NCI-H2196 treated with DMSO at 0.1 percent for 48 hours (cell line): ENCODE measurements around the gene TTC39C.
"Not testable (repeated sequence)": the region's sequence is repeated elsewhere in the genome, so short reads cannot be mapped to it uniquely, and the experiment has no call there.

Source experiments
- DNase-seq: peaks from one replicate; lab custom pipeline; 2025; ENCODE audit not compliant: unreplicated experiment; lab: John Stamatoyannopoulos, UW

TTC39C gene

DNA sequence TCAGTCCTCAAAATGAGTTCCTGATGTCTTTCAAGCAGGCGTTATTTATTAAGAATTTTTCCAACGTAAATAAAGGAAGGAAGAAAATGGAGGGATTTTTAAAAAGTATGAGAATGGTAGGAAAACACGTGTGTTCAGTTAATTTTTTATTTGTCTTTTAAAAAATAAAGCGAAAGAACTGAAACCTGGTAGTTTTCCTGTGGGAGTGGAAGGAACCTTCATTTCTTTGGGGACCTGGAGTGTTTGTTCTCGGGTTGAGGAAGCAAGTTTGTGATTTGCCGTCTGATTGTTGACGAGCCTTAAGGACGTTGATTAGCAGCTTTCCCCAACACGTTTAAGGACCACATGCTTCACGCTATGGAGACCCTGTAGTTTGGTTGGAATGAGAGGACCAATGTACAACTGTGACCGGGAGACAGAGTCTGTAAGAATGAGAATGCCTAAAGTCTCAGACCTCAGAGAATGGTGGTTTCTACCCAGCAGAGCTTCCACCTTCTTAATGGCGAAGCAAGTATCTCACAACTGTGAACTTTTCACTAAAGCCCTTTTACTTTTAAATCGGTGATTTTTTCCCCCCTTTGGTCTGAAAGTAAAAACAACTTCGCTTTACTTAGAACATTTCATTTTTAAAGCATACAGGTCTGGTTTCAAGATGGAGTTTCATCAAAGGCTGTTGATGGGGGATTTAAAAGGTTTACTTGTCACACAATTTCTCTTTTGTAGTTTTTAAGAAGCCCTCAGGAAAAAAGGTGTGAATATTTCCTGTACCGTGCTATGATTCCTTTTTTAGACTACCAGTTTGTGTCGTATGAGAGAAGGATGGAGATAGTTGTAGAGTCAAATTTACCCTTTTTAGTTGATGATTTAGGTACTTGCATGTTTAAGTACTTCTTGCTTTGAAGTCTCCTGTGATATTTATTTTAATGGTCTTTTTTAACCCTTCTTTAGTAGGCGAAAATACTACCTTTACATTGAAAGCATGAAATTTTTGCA, 1.4 kb downstream of the TTC39C start:
- no peak for DNase-seq

GRCh38 chr18:24016643-24017042, 2.1 kb downstream of the TTC39C start:
- no peak for DNase-seq

- no peak for DNase-seq
These were observed 3.8 kb downstream of the TTC39C start for GRCh38 chr18:24018299-24018886.

GRCh38 chr18:24019641-24020331, 5.2 kb downstream of the TTC39C start:
- DNase-seq: no peak

DNA sequence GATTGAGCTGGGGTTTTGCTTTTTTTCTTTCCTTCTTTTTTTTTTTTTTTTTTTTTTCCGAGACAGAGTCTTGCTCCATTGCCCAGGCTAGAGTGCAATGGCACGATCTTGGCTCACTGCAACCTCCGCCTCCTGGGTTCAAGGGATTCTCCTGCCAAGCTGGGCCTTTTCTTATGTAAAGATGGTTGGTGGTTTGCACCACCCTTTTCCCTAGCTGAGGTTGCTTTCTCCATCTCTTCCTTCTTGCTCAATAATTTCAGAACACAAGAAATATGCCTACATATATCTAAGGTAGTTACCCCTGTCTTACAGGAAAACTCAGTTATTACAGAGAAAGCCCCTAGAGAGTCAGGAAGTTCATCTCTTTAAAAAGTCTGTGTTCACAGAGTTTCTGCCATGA, 7.0 kb downstream of the TTC39C start:
- no peak for DNase-seq

DNA sequence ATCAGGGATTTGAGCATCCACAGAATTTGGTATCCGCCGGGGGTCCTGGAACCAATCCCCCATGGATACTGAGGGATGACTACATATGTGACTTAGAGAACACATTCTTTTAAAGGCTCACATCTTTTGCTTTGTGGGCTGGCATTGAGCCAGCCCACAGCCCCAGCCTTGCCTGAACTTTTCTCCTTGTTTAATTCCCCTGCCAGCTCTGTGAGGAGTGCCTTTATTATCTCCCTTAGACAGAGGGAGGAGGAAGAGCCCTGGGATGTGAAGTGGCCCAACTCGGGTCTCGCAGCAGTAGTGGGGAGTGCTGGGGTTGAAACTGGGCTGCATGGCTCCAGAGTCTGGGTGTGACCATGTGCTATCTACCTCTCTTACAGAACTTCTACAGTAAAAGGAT, 7.6 kb downstream of the TTC39C start:
- no peak for DNase-seq

DNA sequence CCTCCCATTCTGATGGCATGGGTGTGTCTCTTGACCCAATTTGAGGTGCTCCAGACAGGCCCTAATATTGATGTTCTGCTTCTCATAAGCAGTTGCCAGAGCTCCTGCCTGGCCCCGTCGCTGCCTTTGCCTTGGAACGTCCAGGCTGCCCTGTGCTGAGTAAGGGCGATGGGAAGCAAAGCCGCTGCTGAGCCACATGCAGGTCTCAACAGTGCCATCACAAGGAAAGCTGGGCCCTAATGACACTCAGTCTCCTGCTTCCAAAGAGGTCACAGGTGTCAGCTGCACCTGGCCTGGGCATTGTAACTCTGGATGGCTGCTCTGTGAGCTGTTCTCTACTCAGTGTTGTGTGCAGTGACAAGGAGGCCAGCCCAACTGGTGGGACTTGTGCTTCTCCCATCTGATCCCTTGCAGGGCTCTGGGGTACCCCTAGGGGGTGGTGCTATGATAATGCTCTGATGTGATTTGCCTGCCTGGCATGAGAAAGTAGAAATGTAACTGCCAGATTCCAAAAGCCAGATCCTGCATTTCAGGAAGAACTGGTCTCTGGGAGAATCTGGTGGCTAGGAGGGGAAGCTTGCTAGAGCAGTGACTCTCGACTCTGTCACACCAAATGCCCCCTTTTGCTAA, 8.7 kb downstream of the TTC39C start:
- no peak for DNase-seq

- DNase-seq: no peak
These were observed 9.9 kb downstream of the TTC39C start for GRCh38 chr18:24024425-24024824.

- no peak for DNase-seq
These were observed 11.9 kb downstream of the TTC39C start for GRCh38 chr18:24026457-24026856.

- DNase-seq: no peak
These were observed 12.7 kb downstream of the TTC39C start for GRCh38 chr18:24027156-24027827.

GRCh38 chr18:24028946-24029345, 14.4 kb downstream of the TTC39C start:
- DNase-seq: not testable (repeated sequence)

GRCh38 chr18:24031318-24031717, 16.8 kb downstream of the TTC39C start:
- peak; percentile 59 for DNase-seq

GRCh38 chr18:24031916-24032315, 17.4 kb downstream of the TTC39C start:
- DNase-seq: no peak

DNA sequence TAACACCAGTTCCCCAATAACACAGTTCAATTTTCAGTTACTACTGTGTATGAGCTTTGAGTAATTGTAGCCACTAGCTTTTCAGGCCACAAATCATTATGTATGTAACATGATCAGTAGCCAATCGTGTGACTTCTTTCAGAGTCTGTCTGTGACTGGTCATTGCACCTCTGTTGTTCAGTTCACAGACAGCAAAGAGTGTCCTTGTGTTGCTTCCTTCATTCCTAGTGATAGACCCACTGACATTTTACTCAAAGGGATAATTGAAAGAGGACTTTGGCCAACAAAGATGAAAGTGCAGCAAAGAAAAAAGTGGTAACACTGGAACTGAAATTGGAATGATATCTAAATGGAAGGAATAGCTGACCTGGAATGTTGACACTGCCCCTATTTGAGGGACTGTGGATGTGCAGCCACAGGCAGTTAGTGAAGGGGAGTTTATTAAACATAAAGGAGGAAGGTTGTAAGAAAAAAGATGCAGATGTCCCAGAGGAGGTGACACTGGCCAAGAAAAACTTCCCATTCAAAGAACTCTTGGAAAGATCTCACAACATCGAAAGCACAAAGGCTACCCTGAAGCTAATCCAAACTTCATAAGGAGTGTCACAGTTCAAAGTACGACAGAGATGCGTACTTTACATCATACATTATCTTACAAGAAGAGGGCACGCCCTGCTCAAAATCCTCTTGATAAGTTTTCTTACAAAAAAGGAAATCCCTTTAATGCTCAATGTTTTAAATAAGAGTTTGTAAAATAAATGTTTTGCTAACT, 19.3 kb downstream of the TTC39C start:
- DNase-seq: no peak

DNA sequence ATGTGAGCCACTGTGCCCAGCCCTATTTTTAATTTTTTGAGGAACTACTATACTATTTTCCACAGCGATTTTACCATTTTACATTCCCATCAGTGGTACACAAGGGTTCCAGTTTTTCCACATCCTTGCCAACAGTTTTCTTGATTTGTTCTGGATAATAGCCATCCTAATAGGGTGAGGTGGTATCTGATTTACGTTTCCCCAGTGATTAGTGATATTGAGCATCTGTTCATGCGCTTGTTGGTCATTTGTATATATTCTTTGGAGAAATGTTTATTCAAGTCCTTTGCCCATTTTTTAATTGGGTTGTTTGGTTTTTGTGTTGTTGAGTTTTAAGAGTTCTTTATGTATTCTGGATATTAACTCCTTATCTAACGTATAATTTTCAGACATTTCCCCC, 20.8 kb downstream of the TTC39C start:
- DNase-seq: no peak

- DNase-seq: no peak
These were observed 25.1 kb downstream of the TTC39C start for GRCh38 chr18:24039671-24040070.

GRCh38 chr18:24041691-24042090, 27.1 kb downstream of the TTC39C start:
- DNase-seq: no peak

- DNase-seq: no peak
These were observed 28.8 kb downstream of the TTC39C start for GRCh38 chr18:24043403-24043802.

DNA sequence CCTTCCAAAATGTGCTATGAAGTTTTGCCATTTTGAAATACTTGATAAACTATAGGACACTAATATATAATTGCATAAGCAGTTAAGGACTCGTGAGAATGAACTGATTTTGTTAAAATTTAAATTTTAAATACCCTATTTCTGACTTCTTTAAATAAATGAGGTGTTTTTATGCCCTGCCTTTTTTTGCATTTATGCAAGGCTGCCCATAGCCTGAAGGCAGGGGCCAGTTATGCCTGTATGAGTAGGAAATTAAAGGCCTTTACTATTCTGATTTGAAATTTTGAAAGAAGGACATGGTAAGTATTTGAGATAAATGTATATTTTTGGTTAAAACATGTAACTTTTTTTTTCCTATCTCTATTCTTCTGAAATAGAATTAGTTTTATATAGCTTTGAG, 33.7 kb downstream of the TTC39C start:
- no peak for DNase-seq

DNA sequence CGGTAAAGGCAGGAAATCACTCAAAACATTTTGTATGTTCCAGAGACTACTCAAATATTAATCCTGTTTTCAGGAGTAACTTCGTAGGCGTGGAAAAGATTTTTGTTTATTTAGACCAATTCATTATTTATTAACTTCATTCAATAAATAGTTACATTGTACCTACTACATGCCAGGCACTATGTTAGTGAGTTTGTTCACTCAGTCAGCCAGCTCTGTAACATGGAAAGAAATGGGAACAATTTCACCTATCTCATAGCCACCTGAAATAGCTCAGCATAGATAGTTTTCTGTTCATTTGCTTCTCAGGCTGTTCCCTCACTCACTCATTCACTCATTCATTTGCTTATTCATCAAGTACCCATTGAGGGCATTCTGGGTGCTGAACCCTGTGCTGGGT, 34.6 kb downstream of the TTC39C start:
- no peak for DNase-seq
